ENCODE data around the gene KCNQ5.

GRCh38 chr6:72783035-72783434 lies 161.2 kb downstream of the KCNQ5 start:
- no peak for TF ChIP-seq CTCF (IDR thresholded peaks at IDR 0.05; ENCODE audit: low read depth, low read length, poor library complexity, severe bottlenecking)
- no peak for TF ChIP-seq EZH2phosphoT487 (IDR thresholded peaks at IDR 0.05; ENCODE audit: borderline replicate concordance, low read length)

Measured in DOHH2 (cell line).